Bronchial epithelial cell (primary cell): ENCODE data around the gene ZNF302. TPM values are rescaled to one million over a fixed set of nuclear protein-coding genes. Genes with fewer than 3 reads are reported as not detected.

Experiments
- DNase-seq: peaks from one replicate; pipeline ENCODE4 v3.0.0-alpha.2; 2010; ENCODE audit warnings: low read depth
- FAIRE-seq: peaks from 2 replicates; lab custom pipeline; 2011; peaks lifted over from hg19 to GRCh38; lab: Jason Lieb, UNC
- H3K27me3 ChIP-seq: 2 replicates; pipeline ENCODE4 v1.5.1; 2011; ENCODE audit warnings: low read length; ENCODE audit not compliant: control insufficient read depth, insufficient read depth
- H3K36me3 ChIP-seq: 2 replicates; pipeline ENCODE4 v1.5.1; 2011; ENCODE audit warnings: low read length; ENCODE audit not compliant: control insufficient read depth, insufficient read depth
- H3K4me3 ChIP-seq: 2 replicates; pipeline ENCODE4 v1.5.1; 2011; ENCODE audit warnings: mild to moderate bottlenecking, low read depth, low read length, control low read depth
- total RNA-seq: library from RNA; depleted of rRNA; stranded (reverse); fragments of >200 nt; gene quantifications from 2 replicates; pipeline ENCODE4 v1.2.1, GENCODE V29; 2014
- TF ChIP-seq, protein P1 (sequence below): IDR thresholded peaks from 2 replicates; pipeline ENCODE4 v1.5.1; 2011; ENCODE audit warnings: mild to moderate bottlenecking, moderate library complexity, low read length, control low read depth, inconsistent platforms; ENCODE audit not compliant: insufficient read depth, severe bottlenecking

The ZNF302 gene
- total RNA-seq, 1 donor from 2014 or later = 7.4 TPM

DNA sequence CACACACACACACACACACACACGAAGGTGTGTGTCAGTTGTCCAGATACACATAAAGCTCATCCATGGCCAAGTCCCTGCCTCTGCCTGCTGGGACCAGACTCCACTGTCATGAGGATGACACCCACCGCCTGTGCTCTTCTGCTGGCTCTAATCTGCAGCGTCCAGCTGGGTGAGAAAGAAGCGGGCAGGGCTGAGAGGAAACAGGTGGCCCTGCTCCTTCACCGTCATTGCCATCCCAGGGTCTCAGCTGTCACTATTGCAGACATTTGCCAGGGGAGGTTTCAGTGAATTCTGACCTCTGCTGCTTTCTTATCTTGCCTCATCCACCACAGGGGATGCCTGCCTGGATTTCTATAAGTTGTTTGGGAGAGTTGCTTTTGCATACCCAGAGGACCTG lies 31.9 kb upstream of the ZNF302 start:
- FAIRE-seq (no peak), DNase-seq (no peak)
- Histone ChIP-seq H3K4me3 (no peak overlapping the region), H3K36me3 (no peaks in the 10 kb centered on the region), H3K27me3 (no peaks in the 10 kb centered on the region)
- TF ChIP-seq, protein P1, sequence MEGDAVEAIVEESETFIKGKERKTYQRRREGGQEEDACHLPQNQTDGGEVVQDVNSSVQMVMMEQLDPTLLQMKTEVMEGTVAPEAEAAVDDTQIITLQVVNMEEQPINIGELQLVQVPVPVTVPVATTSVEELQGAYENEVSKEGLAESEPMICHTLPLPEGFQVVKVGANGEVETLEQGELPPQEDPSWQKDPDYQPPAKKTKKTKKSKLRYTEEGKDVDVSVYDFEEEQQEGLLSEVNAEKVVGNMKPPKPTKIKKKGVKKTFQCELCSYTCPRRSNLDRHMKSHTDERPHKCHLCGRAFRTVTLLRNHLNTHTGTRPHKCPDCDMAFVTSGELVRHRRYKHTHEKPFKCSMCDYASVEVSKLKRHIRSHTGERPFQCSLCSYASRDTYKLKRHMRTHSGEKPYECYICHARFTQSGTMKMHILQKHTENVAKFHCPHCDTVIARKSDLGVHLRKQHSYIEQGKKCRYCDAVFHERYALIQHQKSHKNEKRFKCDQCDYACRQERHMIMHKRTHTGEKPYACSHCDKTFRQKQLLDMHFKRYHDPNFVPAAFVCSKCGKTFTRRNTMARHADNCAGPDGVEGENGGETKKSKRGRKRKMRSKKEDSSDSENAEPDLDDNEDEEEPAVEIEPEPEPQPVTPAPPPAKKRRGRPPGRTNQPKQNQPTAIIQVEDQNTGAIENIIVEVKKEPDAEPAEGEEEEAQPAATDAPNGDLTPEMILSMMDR = no peak

DNA sequence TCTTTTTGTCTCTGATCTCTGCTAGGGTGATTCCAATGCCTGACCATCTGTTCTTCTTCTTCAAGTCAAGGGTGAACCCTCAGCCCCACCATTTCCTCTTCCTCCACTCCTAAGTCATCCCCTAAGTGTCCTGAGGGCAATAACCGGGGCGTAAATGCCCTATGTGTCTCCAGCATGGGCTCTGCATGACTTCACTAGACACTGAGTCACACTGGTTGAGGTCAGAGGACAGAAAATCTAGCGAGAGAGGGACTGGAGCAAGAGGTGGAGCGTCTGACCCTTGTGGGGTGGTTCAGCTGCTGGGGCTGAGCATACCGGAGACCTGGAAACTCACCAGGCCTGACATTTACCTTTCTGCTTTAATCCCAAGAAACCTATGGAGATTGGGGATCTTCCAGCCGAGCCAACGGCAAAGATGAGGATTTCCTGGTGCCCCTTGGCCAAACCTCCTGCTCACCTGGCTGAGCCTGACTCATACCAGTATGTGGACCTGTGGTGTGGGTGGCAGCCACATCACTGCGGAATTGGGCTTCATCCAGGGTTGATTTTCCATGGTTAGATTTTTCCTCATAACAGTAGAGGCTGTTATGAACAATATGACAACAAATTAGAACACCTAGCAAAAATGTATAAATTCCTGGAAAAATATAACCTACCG lies 27.5 kb upstream of the ZNF302 start:
- DNase-seq = no peak
- TF ChIP-seq, protein P1 = no peak
- no peak for FAIRE-seq
- Histone ChIP-seq H3K4me3 (no peak overlapping the region), H3K27me3 (no peaks in the 10 kb centered on the region), H3K36me3 (no peaks in the 10 kb centered on the region)

DNA sequence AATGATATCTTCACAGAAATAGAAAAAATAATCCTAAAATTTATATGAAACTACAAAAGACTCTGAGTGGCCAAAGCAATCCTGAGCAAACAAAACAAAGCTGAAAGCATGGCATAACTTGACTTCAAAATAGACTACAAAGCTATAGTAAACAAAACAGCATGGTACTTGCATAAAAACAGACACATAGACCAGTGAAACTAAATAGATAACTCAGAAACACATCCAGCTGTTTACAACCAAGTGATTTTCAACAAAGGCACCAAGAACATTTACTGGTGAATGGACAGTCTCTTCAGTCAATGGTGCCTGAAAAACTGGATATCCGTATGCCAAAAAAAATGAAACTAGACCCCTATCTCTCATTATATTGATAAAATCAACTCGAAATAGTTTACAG lies 25.7 kb upstream of the ZNF302 start:
- DNase-seq (no peak), FAIRE-seq (no peak)
- no peaks in the 10 kb centered on the region for H3K36me3 ChIP-seq
- no peak overlapping the region for H3K4me3 ChIP-seq
- TF ChIP-seq, protein P1 = no peak
- no peaks in the 10 kb centered on the region for H3K27me3 ChIP-seq

DNA sequence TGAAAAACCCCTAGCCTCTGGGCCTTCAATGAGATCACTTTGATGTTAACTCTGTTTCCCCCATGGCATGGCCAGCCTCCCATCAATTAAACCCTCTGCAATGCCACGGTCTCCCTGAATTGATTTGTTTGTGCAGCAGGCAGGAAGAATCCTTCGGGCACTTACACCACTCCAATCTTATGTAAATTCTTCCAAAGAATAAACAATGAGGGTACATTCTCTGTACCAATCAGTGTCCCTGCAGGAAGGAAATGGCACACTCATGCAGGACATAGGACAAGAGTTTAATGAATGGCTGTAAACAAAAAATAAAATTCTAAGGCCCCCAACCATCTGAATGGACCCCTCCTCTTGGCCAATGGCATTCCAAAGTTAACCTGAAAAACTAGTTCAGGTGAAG lies 22.7 kb upstream of the ZNF302 start:
- Histone ChIP-seq H3K4me3 (no peak overlapping the region), H3K27me3 (no peaks in the 10 kb centered on the region), H3K36me3 (no peaks in the 10 kb centered on the region)
- no peak for FAIRE-seq
- no peak for DNase-seq
- TF ChIP-seq, protein P1 = no peak

DNA sequence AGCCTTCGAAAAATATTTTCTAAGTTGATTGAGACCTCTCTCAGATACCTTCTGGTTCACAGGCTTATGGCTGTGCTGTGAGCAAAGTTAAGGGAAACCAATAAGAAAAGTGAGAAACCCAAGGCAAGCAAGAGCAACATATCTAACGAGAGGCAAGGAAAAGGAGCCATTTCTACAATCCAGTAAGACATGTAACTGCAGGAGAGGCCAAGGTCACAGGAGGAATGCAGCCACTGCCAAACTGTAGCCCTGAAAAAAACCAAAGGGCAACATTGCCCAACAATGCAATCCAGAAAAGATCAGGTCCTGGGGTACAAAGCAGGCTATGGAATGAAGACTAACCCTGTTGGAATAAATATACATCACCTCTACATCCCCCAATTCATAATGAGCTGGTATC lies 21.8 kb upstream of the ZNF302 start:
- DNase-seq (no peak), FAIRE-seq (no peak)
- TF ChIP-seq, protein P1 = no peak
- Histone ChIP-seq H3K4me3 (no peak overlapping the region), H3K27me3 (no peaks in the 10 kb centered on the region), H3K36me3 (no peaks in the 10 kb centered on the region)

DNA sequence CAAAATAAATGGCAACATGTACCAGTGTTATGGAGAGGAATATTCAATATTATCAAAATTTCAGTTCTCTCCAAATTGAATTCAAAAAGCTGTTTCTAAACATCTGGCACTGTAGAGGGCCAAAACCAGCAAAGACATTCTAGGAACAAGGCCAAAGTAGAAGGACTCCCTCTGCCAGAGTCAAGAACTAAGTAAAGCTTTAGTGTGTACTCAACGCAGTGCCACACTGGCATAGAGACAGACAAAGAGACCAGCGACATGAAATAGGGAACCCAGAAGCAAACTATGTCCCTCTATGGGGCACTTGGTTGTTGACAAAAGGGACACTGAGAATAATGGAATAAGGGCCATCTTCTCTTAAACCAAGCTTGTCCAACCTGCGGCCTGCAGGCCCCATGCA lies 16.1 kb upstream of the ZNF302 start:
- no peaks in the 10 kb centered on the region for H3K27me3 ChIP-seq
- DNase-seq = no peak
- no peaks in the 10 kb centered on the region for H3K36me3 ChIP-seq
- TF ChIP-seq, protein P1 = no peak
- no peak for FAIRE-seq
- H3K4me3 ChIP-seq = no peak overlapping the region
